Posterior cingulate gyrus (tissue), 11 donors: ENCODE results near the gene CREBRF.
"Not testable (repeated sequence)": the region's sequence is repeated elsewhere in the genome, so short reads cannot be mapped to it uniquely, and the experiment has no call there.

Experiments
- DNase-seq, 10 donors: peaks; one replicate each; pipeline versions ENCODE4 v3.0.0 to v3.0.0-alpha.2; 2020 to 2021; ENCODE audit warnings: mixed read lengths in 3 of 10
- intact Hi-C: fragments of 100-400 bp; cut with DNase I; formaldehyde crosslinking; loops from one replicate; pipeline ENCODE4 v1.15.1; 2023

The CREBRF gene

GRCh38 chr5:173035904-173036707, 20.0 kb upstream of the CREBRF start:
- DNase-seq = peak in 1 of 10 donors; percentile 55
- intact Hi-C loops = no loop called here

- intact Hi-C loops = no loop called here
- DNase-seq = peak in 1 of 10 donors; percentile 15
Observed at GRCh38 chr5:173039188-173039587, 17.0 kb upstream of the CREBRF start.

- intact Hi-C loops = no loop called here
- DNase-seq = peak in 1 of 10 donors; percentile 27
Observed at GRCh38 chr5:173039964-173040363, 16.2 kb upstream of the CREBRF start.

- intact Hi-C loops = no loop called here
Observed at GRCh38 chr5:173041881-173042762, 14.0 kb upstream of the CREBRF start.

GRCh38 chr5:173042763-173043107, 13.4 kb upstream of the CREBRF start:
- no peak for DNase-seq
- intact Hi-C loops = no loop called here

More at GRCh38 chr5:173041881-173042762, 14.0 kb upstream of the CREBRF start:
- DNase-seq = no peak

GRCh38 chr5:173045474-173045873, 10.7 kb upstream of the CREBRF start:
- intact Hi-C loops = no loop called here
- DNase-seq = no peak

- DNase-seq = peak in 3 of 10 donors; percentile 13 to 82 (median 14)
- intact Hi-C loops = not testable (repeated sequence)
Observed at GRCh38 chr5:173047096-173047837, 8.9 kb upstream of the CREBRF start.

GRCh38 chr5:173047838-173048105, 8.4 kb upstream of the CREBRF start:
- intact Hi-C loops = no loop called here

GRCh38 chr5:173050791-173051190, 5.4 kb upstream of the CREBRF start:
- intact Hi-C loops = no loop called here
- no peak for DNase-seq

More at GRCh38 chr5:173047838-173048105, 8.4 kb upstream of the CREBRF start:
- peak in 1 of 10 donors; percentile 69 for DNase-seq

GRCh38 chr5:173051746-173052145, 4.4 kb upstream of the CREBRF start:
- intact Hi-C loops = no loop called here

GRCh38 chr5:173053041-173053440, 3.1 kb upstream of the CREBRF start:
- intact Hi-C loops = no loop called here
- DNase-seq = no peak

More at GRCh38 chr5:173051746-173052145, 4.4 kb upstream of the CREBRF start:
- DNase-seq = no peak

- intact Hi-C loops = loop anchor here (5.0 kb wide), 2 partner anchors 33 to 73 kb away; partner anchors contain the start of gene ATP6V0E1
- no peak for DNase-seq
Observed at GRCh38 chr5:173055042-173055721, 970 bp upstream of the CREBRF start.

GRCh38 chr5:173055722-173055982, 500 bp upstream of the CREBRF start:
- intact Hi-C loops = loop anchor here (5.0 kb wide), 2 partner anchors 33 to 73 kb away; partner anchors contain the start of gene ATP6V0E1
- DNase-seq = no peak

- intact Hi-C loops = loop anchor here (2.0 to 5.0 kb wide), 3 partner anchors 34 to 88 kb away; partner anchors contain the start of genes ATP6V0E1 and BNIP1
Observed at GRCh38 chr5:173056783-173057061, 570 bp downstream of the CREBRF start.

GRCh38 chr5:173057062-173057924, 1.1 kb downstream of the CREBRF start:
- intact Hi-C loops = loop anchor here (2.0 to 5.0 kb wide), 3 partner anchors 35 to 88 kb away; partner anchors contain the start of genes ATP6V0E1 and BNIP1
- peak; percentile 96 to 100 (median 98) for DNase-seq

More at GRCh38 chr5:173056783-173057061, 570 bp downstream of the CREBRF start:
- no peak for DNase-seq

GRCh38 chr5:173062141-173062540, 6.0 kb downstream of the CREBRF start:
- intact Hi-C loops = no loop called here
- no peak for DNase-seq

- no peak for DNase-seq
- intact Hi-C loops = no loop called here
Observed at GRCh38 chr5:173065155-173065554, 9.0 kb downstream of the CREBRF start.

- intact Hi-C loops = no loop called here
- no peak for DNase-seq
Observed at GRCh38 chr5:173069671-173070070, 13.5 kb downstream of the CREBRF start.

- no peak for DNase-seq
- intact Hi-C loops = no loop called here
Observed at GRCh38 chr5:173075137-173075843, 19.1 kb downstream of the CREBRF start.
